ENCODE results near the gene TMEM141. TPM values are rescaled to one million over a fixed set of nuclear protein-coding genes. Genes with fewer than 3 reads are reported as not detected.

Gene TMEM141
- total RNA-seq, 1 donor from 2014 or later: 27.8 TPM

DNA sequence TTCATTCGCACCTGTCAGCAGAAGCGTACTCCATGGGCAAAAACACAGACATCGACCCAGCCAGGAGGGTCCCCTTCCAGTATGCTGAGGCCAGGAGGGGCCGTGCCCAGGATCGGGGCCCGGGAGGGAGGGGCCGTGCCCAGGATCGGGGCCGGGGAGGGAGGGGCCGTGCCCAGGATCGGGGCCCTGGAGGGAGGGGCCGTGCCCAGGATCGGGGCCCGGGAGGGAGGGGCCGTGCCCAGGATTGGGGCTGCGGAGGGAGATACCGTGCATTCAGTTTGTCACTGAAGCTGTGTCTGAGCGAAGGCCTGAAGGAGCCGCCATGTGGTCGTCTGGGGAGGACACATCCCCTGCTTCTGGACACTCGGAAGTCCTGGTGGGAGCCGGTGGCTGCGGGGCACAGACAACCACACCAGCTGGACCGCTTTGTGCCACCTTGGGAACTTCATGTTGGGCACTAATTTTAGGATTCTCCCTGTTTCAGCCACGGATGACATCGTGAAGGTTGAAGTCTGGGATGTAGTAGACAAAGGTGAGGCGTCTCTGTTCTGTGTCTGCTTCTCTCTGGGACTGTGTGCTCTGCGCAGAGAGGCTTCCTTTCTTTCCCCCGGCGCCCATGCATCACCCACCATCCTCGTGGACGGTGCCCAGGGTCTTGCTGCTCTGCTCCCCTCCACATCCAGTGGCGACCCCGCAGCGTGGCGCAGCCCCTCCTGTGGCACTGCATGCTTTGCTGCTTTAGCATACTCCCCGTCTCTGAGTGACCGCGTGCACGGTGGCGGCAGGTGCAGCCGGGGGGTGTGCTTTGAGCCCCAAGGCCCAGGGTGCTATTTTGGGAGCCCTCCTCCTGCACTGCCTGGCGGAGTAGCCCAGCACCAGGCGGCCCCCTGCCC lies 34.4 kb downstream of the TMEM141 start:
- H3K27me3 Mint-ChIP-seq (ENCODE audit: low read depth): no peaks in the 10 kb centered on the region
- DNase-seq (ENCODE audit: low read depth, low spot score): no peak
- peaks cover 4% of the 10 kb centered on the region for H3K36me3 Mint-ChIP-seq (ENCODE audit: low read depth)
- H3K4me1 Mint-ChIP-seq: peaks cover 6% of the 10 kb centered on the region
- TF ChIP-seq, protein P1, sequence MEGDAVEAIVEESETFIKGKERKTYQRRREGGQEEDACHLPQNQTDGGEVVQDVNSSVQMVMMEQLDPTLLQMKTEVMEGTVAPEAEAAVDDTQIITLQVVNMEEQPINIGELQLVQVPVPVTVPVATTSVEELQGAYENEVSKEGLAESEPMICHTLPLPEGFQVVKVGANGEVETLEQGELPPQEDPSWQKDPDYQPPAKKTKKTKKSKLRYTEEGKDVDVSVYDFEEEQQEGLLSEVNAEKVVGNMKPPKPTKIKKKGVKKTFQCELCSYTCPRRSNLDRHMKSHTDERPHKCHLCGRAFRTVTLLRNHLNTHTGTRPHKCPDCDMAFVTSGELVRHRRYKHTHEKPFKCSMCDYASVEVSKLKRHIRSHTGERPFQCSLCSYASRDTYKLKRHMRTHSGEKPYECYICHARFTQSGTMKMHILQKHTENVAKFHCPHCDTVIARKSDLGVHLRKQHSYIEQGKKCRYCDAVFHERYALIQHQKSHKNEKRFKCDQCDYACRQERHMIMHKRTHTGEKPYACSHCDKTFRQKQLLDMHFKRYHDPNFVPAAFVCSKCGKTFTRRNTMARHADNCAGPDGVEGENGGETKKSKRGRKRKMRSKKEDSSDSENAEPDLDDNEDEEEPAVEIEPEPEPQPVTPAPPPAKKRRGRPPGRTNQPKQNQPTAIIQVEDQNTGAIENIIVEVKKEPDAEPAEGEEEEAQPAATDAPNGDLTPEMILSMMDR (conservative IDR thresholded peaks at IDR 0.05): no peak
- no peaks in the 10 kb centered on the region for H3K9me3 Mint-ChIP-seq
- no peak overlapping the region for H3K4me3 Mint-ChIP-seq
- H3K27ac Mint-ChIP-seq (ENCODE audit: unreplicated experiment): no peak overlapping the region

DNA sequence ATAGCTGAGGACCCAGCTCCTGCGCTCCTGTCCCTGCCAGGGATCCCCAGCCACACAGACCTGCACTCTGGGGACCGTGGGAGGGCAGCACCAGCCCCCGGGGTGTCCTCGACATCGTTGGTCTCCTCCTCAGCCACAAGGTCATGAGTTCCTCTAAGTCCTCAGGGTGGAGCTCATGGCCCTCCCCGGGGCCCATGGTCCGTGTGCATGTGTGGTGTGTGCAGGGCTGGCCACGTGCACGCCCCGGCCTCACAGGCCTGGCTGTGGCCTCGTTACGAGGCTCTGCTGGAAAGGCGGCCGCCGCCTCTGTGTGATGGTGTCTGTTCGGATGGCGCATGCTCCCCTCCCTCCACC lies 35.0 kb downstream of the TMEM141 start:
- DNase-seq (ENCODE audit: low read depth, low spot score): no peak
- TF ChIP-seq, protein P1 (conservative IDR thresholded peaks at IDR 0.05): no peak
- Mint-ChIP-seq H3K4me3 (no peak overlapping the region), H3K36me3 (ENCODE audit: low read depth) (no peaks in the 10 kb centered on the region), H3K9me3 (no peaks in the 10 kb centered on the region), H3K27ac (ENCODE audit: unreplicated experiment) (no peak overlapping the region), H3K4me1 (peaks cover under 1% of the 10 kb centered on the region), H3K27me3 (ENCODE audit: low read depth) (no peaks in the 10 kb centered on the region)

DNA sequence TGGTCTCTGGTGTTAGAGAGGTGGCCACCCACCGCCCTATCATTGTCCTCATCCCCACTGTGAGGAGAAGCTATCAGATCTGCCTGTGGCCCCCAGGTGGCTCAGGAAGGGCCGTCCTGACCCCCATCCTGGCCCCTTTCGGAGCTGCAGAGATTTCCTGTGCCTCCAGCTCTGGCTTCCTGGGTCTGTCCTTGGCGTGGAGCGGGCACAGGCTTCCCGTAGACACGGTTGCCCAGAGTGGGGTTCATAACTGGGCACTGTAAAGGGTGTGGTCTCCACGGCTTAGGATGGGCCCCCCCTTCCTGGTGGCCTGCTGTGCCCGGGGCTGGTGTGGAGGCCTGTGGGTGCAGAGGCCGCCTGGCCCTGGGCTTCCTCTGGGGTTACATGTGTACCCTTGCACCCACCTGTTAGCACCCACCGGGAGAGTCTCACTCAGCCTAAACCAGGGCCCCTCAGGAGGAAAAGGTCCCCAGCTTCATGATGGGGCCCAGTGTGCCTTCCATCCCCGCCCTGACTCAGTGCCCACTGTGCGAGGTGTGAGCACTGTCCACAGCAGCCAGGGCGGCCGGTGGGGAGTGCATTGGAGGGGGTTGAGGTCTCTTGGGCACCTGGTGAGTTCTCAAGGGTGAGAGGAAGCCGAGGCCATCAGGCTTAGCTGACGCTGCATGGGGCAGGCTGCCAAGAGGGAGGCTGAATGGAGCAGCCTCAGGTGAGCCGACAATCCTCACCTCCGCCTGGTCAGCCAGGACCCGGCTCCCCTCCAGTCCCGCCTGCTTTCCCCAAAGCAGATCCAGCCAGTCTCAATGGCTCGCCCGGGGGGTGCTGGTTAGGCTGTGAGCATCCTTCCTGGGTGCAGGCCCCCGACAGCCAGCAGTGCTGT lies 35.8 kb downstream of the TMEM141 start:
- no peaks in the 10 kb centered on the region for H3K9me3 Mint-ChIP-seq
- H3K36me3 Mint-ChIP-seq (ENCODE audit: low read depth): no peaks in the 10 kb centered on the region
- no peak for DNase-seq (ENCODE audit: low read depth, low spot score)
- TF ChIP-seq, protein P1 (conservative IDR thresholded peaks at IDR 0.05): no peak
- no peaks in the 10 kb centered on the region for H3K27me3 Mint-ChIP-seq (ENCODE audit: low read depth)
- H3K4me1 Mint-ChIP-seq: no peaks in the 10 kb centered on the region
- no peak overlapping the region for H3K27ac Mint-ChIP-seq (ENCODE audit: unreplicated experiment)
- H3K4me3 Mint-ChIP-seq: no peak overlapping the region

DNA sequence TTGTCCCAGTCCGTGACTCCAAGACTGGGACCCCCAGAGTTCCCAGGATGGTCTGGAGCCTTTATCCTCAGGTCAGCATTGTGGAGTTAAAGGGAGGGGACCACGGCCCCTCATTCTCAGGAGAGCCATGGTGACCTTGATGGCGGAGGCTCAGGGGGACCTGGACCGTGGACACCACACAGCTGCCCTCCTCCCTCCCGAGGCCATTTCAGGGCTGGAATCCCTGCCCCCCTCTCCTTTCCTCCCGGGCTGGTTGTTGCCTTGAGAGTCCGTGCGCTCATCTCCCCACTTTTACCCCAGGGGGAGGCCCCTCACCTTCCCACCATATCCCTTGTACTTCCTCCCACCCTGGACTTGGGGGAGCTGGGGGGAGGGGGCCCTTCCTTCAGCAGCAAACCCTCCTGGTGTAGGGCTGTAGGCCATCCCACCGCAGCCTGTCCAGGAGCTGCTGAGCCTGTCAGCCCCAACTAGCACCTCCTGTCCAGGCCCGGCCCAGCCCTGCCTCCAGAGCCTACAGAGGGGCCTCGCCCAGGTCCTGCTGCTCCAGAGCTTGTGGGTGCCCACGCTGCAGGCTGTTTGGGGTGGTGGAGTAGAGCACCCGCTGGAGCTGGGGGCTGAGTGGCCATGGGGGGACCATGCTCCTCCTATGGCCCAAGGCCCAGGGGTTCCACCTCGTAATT lies 36.8 kb downstream of the TMEM141 start:
- TF ChIP-seq, protein P1 (conservative IDR thresholded peaks at IDR 0.05): no peak
- H3K4me1 Mint-ChIP-seq: no peaks in the 10 kb centered on the region
- H3K27ac Mint-ChIP-seq (ENCODE audit: unreplicated experiment): no peak overlapping the region
- H3K36me3 Mint-ChIP-seq (ENCODE audit: low read depth): no peaks in the 10 kb centered on the region
- no peaks in the 10 kb centered on the region for H3K9me3 Mint-ChIP-seq
- no peak overlapping the region for H3K4me3 Mint-ChIP-seq
- H3K27me3 Mint-ChIP-seq (ENCODE audit: low read depth): no peaks in the 10 kb centered on the region
- DNase-seq (ENCODE audit: low read depth, low spot score): no peak

DNA sequence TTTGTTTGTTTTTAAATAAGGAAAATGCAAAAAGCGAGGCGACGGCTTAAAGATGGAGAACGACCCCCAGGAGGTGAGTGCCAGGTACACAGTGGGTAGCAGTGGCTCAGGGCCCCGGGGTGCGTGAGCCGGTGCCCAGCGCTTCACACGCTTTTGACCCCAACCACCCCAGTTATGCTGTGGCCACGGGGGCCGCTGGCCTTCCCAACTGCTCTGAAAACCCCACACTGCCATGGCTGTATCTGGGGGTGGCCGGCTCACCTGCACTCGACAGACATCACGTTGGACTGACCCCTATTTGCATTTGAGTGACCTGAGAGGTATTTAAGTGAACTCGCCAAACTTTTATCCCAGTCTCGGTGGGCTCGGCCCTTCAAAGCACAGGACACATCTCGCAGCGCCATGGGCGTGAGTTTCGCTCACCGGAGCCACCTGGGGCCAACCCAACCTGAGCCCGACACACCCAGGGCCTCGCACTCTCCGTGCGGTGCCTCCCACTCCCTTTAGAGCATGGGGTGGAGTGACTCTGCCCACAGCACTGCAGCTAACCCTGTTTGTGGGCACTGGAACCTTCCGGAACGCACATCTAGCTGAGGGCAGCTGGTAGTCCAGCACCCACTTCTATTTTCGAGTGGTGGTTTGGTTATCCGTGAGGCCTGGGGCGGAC lies 37.5 kb downstream of the TMEM141 start:
- TF ChIP-seq, protein P1 (conservative IDR thresholded peaks at IDR 0.05): no peak
- no peak overlapping the region for H3K4me3 Mint-ChIP-seq
- H3K27me3 Mint-ChIP-seq (ENCODE audit: low read depth): no peaks in the 10 kb centered on the region
- no peak overlapping the region for H3K27ac Mint-ChIP-seq (ENCODE audit: unreplicated experiment)
- H3K9me3 Mint-ChIP-seq: no peaks in the 10 kb centered on the region
- no peak for DNase-seq (ENCODE audit: low read depth, low spot score)
- no peaks in the 10 kb centered on the region for H3K36me3 Mint-ChIP-seq (ENCODE audit: low read depth)
- no peaks in the 10 kb centered on the region for H3K4me1 Mint-ChIP-seq

All from neural crest cell (in vitro differentiated cells).